Umbilical cord (tissue), 2 donors: ENCODE results near the gene RAD51. TPM values are rescaled to one million over a fixed set of nuclear protein-coding genes. Genes with fewer than 3 reads are reported as not detected.

Experiments
- DNase-seq: peaks from one replicate; pipeline ENCODE4 v3.0.0-alpha.2; 2015; ENCODE audit warnings: low spot score
- total RNA-seq: library from RNA; depleted of rRNA; stranded (reverse); fragments of >200 nt; gene quantifications from one replicate; pipeline ENCODE4 v1.2.3, GENCODE V29; 2014; ENCODE audit warnings: low replicate concordance; ENCODE audit not compliant: insufficient read depth

RAD51 gene
- total RNA-seq, 1 donor from 2014 or later: 0.48 TPM

GRCh38 chr15:40722354-40722753, 27.4 kb downstream of the RAD51 start:
- no peak for DNase-seq

- DNase-seq: no peak
Observed at GRCh38 chr15:40722934-40723333, 28.0 kb downstream of the RAD51 start.

GRCh38 chr15:40723919-40724318, 28.9 kb downstream of the RAD51 start:
- DNase-seq: no peak

- no peak for DNase-seq
Observed at GRCh38 chr15:40731034-40731433, 36.1 kb downstream of the RAD51 start.

GRCh38 chr15:40736575-40736974, 41.6 kb downstream of the RAD51 start:
- no peak for DNase-seq

GRCh38 chr15:40737048-40737447, 42.1 kb downstream of the RAD51 start:
- no peak for DNase-seq

GRCh38 chr15:40739047-40739446, 44.1 kb downstream of the RAD51 start:
- no peak for DNase-seq

GRCh38 chr15:40739854-40740253, 44.9 kb downstream of the RAD51 start:
- no peak for DNase-seq

GRCh38 chr15:40743485-40743901, 48.5 kb downstream of the RAD51 start:
- no peak for DNase-seq

- no peak for DNase-seq
Observed at GRCh38 chr15:40743921-40744814, 49.2 kb downstream of the RAD51 start.

GRCh38 chr15:40744815-40745152, 49.8 kb downstream of the RAD51 start:
- no peak for DNase-seq

GRCh38 chr15:40746916-40747418, 52.0 kb downstream of the RAD51 start:
- no peak for DNase-seq

- no peak for DNase-seq
Observed at GRCh38 chr15:40747685-40748631, 53.0 kb downstream of the RAD51 start.

GRCh38 chr15:40749151-40749630, 54.2 kb downstream of the RAD51 start:
- DNase-seq: no peak

GRCh38 chr15:40750885-40751284, 55.9 kb downstream of the RAD51 start:
- no peak for DNase-seq

- DNase-seq: no peak
Observed at GRCh38 chr15:40751745-40752144, 56.8 kb downstream of the RAD51 start.

GRCh38 chr15:40754574-40754882, 59.6 kb downstream of the RAD51 start:
- peak; percentile 21 for DNase-seq

GRCh38 chr15:40754883-40755811, 60.2 kb downstream of the RAD51 start, which contains the start of gene RMDN3:
Gene RMDN3, minus strand, starts transcription at chr15:40755254. Its CDS starts 471 bp downstream, at chr15:40754783.
- peak; percentile 96 for DNase-seq

GRCh38 chr15:40755812-40756208, 60.8 kb downstream of the RAD51 start:
- DNase-seq: no peak

GRCh38 chr15:40756938-40757337, 62.0 kb downstream of the RAD51 start:
- DNase-seq: no peak

GRCh38 chr15:40759961-40760360, 65.0 kb downstream of the RAD51 start:
- DNase-seq: no peak
